ENCODE measurements around the gene PRPF19. TPM values are rescaled to one million over a fixed set of nuclear protein-coding genes. Genes with fewer than 3 reads are reported as not detected.

PRPF19 gene
- polyA plus RNA-seq, 1 of the 3 experiments (the other 2 are of a cell fraction): 58.9 TPM

- no peak overlapping the region for H3K27ac ChIP-seq (ENCODE audit: low read depth in 2 of 2, low read length in 1 of 2)
- CTCF ChIA-PET: interaction anchor here (1.1 kb wide), 1 partner anchor 43 kb away, joined by 3 read pairs; no protein-coding TSS in a partner anchor
- H2AFZ ChIP-seq (ENCODE audit: low read depth): no peak overlapping the region
Measured at GRCh38 chr11:60852117-60852981, 54.0 kb downstream of the PRPF19 start.

More at GRCh38 chr11:60852117-60852981, 54.0 kb downstream of the PRPF19 start:
- no peak for DNase-seq
- peaks cover 0 to 37% of the 10 kb centered on the region in 2 experiments for H3K36me3 ChIP-seq (replicated peaks in 1 of 2; ENCODE audit: control insufficient read depth in 1 of 2, insufficient read depth in 2 of 2, low read length in 1 of 2)
- no peak overlapping the region for H3K4me2 ChIP-seq
- POLR2A ChIA-PET: interaction anchor here (0.9 kb wide), 1 partner anchor 10 kb away, joined by 3 read pairs; no protein-coding TSS in a partner anchor
- no peak for TF ChIP-seq REST (IDR thresholded peaks at IDR 0.05; ENCODE audit: low read depth, low read length)
- no peak for TF ChIP-seq EZH2phosphoT487 (IDR thresholded peaks at IDR 0.05; ENCODE audit: borderline replicate concordance, low read depth)
- TF ChIP-seq FOXJ3 (CRISPR knock-in tag; IDR thresholded peaks at IDR 0.05): no peak
- no peak for TF ChIP-seq USF2 (IDR thresholded peaks at IDR 0.05; ENCODE audit: borderline replicate concordance, low read depth, low read length)
- TF ChIP-seq FOSL2 (IDR thresholded peaks at IDR 0.05; ENCODE audit: borderline replicate concordance, low read depth): no peak
- TF ChIP-seq EP300 (IDR thresholded peaks at IDR 0.05; ENCODE audit: borderline replicate concordance in 1 of 2, low read depth in 1 of 2, low read length in 1 of 2): no peak
- TF ChIP-seq RFX5 (IDR thresholded peaks at IDR 0.05; ENCODE audit: low read length): no peak
- no peak for TF ChIP-seq USF1 (IDR thresholded peaks at IDR 0.05; ENCODE audit: borderline replicate concordance, low read depth)
- TF ChIP-seq ELF1 (IDR thresholded peaks at IDR 0.05): no peak
- H4K20me1 ChIP-seq (ENCODE audit: insufficient read depth): no peaks in the 10 kb centered on the region
- no peaks in the 10 kb centered on the region for H3K4me1 ChIP-seq (ENCODE audit: control insufficient read depth in 1 of 2, insufficient read depth in 2 of 2, low read depth in 1 of 2, low read length in 1 of 2)
- no peak overlapping the region for H3K4me3 ChIP-seq (ENCODE audit: low read depth in 2 of 2, low read length in 1 of 2)
- H3F3A ChIP-seq (replicated peaks; ENCODE audit: insufficient read depth): no peaks in the 10 kb centered on the region
- WGBS (ENCODE audit: low lambda C conversion rate): 92% methylated on average over 33 of the region's 78 CpGs
- H3K27me3 ChIP-seq (ENCODE audit: insufficient read depth): no peaks in the 10 kb centered on the region
- H3K9me3 ChIP-seq: no peaks in the 10 kb centered on the region
- H3K79me2 ChIP-seq (ENCODE audit: insufficient read depth): no peaks in the 10 kb centered on the region
- no peaks in the 10 kb centered on the region for H3K9me2 ChIP-seq
- no peak overlapping the region for H3K9ac ChIP-seq
